Lower leg skin (tissue), 4 donors: ENCODE data around the gene TEFM. TPM values are rescaled to one million over a fixed set of nuclear protein-coding genes. Genes with fewer than 3 reads are reported as not detected.
A peak's percentile ranks its signal among the peaks of the same experiment; 100 is the strongest.
"Not testable (repeated sequence)": the region's sequence is repeated elsewhere in the genome, so short reads cannot be mapped to it uniquely, and the experiment has no call there.

Source experiments
- DNase-seq, 2 donors: peaks; one replicate each; pipeline ENCODE4 v3.0.0-alpha.2; 2019; ENCODE audit warnings: low spot score in 2 of 2
- H3K4me3 ChIP-seq: fragments of 200-600 bp; sonication (generic); 2 replicates; pipeline ENCODE4 v1.5.1; 2017; ENCODE audit warnings: mild to moderate bottlenecking, low read depth; ENCODE audit not compliant: poor library complexity, severe bottlenecking
- POLR2A ChIP-seq, 2 donors: fragments of 450-650 bp; IDR thresholded peaks; one replicate each; pipeline ENCODE4 v1.6.1; 2016 to 2017; ENCODE audit warnings: antibody characterized with exemption in 2 of 2, mild to moderate bottlenecking in 1 of 2, moderate library complexity in 1 of 2
- WGBS, 2 donors: methylation state at CpG; one replicate each; pipeline ENCODE4 v1.1.5; 2018; 5-methylcytosine and 5-hydroxymethylcytosine counted together
- intact Hi-C: fragments of 100-400 bp; cut with DNase I; formaldehyde crosslinking; loops from one replicate; pipeline ENCODE4 v1.15.0; 2023; ENCODE audit warnings: low total_unique reads
- total RNA-seq, 4 donors: library from RNA; depleted of rRNA; stranded (reverse); fragments of >200 nt; gene quantifications; one replicate each; pipeline ENCODE4 v1.1.0, GENCODE V29; 2016
- TF ChIP-seq, protein P1 (sequence below), 3 donors: fragments of 450-650 bp; IDR thresholded peaks; one replicate each; pipeline ENCODE4 v1.5.1; 2016; ENCODE audit warnings: antibody characterized with exemption in 3 of 3, mild to moderate bottlenecking in 3 of 3, moderate library complexity in 2 of 3

TEFM gene
- total RNA-seq, 4 donors from 2014 or later = 7.8 to 23.3 (median 12.4) TPM

DNA sequence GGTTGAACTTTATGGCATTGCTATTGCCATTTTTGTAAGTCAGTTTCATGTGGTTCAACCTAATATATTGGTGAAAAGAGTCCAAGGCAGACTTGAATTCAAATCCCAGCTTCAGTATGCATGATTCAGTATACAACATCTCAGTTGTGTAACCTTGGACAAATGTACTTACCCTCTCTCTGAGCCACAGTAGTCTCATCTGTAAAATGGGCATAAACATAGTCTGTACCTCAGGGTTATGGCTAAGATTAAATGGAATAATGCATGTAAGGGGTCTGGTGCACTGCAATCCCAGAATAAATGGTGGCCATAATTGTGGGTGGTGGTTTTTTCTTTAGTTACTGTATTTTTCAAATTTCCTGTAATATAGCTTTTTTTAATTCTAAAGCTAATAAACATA, 11.0 kb upstream of the TEFM start:
- intact Hi-C loops = no loop called here
- TF ChIP-seq, protein P1, sequence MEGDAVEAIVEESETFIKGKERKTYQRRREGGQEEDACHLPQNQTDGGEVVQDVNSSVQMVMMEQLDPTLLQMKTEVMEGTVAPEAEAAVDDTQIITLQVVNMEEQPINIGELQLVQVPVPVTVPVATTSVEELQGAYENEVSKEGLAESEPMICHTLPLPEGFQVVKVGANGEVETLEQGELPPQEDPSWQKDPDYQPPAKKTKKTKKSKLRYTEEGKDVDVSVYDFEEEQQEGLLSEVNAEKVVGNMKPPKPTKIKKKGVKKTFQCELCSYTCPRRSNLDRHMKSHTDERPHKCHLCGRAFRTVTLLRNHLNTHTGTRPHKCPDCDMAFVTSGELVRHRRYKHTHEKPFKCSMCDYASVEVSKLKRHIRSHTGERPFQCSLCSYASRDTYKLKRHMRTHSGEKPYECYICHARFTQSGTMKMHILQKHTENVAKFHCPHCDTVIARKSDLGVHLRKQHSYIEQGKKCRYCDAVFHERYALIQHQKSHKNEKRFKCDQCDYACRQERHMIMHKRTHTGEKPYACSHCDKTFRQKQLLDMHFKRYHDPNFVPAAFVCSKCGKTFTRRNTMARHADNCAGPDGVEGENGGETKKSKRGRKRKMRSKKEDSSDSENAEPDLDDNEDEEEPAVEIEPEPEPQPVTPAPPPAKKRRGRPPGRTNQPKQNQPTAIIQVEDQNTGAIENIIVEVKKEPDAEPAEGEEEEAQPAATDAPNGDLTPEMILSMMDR (IDR thresholded peaks at IDR 0.05) = no peak
- no peak for TF ChIP-seq POLR2A (IDR thresholded peaks at IDR 0.05)
- H3K4me3 ChIP-seq = no peak overlapping the region
- no peak for DNase-seq

DNA sequence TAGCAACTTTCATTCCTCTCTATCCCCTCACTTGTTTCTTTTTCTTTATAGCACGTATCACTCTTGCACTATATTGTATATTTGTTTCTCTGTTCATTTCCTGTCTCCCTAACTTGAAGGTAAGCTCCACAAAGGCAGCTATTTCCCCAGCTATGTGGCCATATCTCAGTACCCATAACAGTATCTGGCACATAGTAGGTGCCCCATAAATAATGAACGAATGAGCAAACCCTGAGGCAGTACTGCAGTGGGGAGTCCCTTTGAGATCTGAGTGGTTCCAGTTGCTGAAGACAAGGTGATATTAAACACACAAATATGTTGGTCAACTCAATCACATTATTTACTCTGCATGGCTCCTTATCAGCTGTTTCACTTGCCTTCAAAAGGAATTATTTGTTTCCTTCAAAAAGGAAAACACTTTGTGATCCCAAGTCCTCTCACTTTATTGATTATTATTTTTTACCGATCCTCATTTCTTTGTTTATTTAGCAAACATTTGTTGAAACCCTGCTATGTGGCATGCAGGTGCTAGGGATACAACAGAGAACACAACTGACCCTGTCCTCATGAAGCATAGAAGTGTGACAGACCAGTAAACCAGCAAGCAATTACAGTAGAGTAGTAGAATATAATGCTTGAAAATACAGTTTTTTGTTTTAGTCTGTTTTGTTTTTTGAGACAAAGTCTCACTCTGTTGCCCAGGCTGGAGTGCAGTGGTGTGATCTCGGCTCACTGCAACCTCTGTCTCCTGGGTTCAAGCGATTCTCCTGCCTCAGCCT, 10.0 kb upstream of the TEFM start:
- no peak for TF ChIP-seq POLR2A (IDR thresholded peaks at IDR 0.05)
- TF ChIP-seq, protein P1 (IDR thresholded peaks at IDR 0.05) = no peak
- WGBS, 2 donors = 79 to 80% methylated on average over 5 of the region's 5 CpGs
- no peak overlapping the region for H3K4me3 ChIP-seq
- no peak for DNase-seq
- intact Hi-C loops = no loop called here

DNA sequence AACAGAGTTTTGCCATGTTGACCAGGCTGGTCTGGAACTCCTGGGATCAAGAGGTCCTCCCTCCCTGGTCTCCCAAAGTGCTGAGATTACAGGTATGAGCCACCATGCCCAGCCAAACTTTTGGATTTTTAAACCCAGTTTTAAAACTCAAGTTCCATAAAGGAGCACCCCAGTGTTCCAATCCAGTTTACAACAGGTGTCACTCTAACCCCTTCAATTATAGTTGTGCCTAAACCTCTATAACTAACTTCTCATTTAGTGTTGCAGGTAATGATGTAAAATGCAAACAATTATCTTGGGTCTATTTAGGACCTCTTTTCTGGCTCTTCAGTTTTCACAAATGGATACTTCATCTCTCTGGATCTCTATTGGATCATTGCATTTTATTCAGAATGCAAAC, 7.9 kb upstream of the TEFM start:
- no peak overlapping the region for H3K4me3 ChIP-seq
- no peak for TF ChIP-seq POLR2A (IDR thresholded peaks at IDR 0.05)
- TF ChIP-seq, protein P1 (IDR thresholded peaks at IDR 0.05) = no peak
- intact Hi-C loops = no loop called here
- no peak for DNase-seq

DNA sequence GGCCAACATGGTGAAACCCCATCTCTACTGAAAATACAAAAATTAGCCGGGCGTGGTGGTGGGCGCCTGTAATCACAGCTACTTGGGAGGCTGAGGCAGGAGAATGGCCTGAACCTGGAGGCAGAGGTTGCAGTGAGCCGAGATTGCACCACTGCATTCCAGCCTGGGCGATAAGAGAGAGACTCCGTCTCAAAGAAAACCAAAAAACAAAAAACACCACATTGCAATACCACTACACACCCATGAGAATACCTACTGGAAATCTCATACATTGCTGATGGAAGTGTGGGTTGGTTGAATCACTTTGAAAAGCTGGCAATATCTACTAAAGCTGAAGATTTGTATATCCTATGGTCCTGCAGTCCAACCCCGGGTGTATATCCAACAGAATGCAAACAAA, 4.1 kb upstream of the TEFM start:
- DNase-seq = peak in 1 of 2 donors; percentile 17
- H3K4me3 ChIP-seq, intact Hi-C loops: not testable (repeated sequence)
- WGBS, 2 donors = 95 to 97% methylated on average over 7 of the region's 7 CpGs

DNA sequence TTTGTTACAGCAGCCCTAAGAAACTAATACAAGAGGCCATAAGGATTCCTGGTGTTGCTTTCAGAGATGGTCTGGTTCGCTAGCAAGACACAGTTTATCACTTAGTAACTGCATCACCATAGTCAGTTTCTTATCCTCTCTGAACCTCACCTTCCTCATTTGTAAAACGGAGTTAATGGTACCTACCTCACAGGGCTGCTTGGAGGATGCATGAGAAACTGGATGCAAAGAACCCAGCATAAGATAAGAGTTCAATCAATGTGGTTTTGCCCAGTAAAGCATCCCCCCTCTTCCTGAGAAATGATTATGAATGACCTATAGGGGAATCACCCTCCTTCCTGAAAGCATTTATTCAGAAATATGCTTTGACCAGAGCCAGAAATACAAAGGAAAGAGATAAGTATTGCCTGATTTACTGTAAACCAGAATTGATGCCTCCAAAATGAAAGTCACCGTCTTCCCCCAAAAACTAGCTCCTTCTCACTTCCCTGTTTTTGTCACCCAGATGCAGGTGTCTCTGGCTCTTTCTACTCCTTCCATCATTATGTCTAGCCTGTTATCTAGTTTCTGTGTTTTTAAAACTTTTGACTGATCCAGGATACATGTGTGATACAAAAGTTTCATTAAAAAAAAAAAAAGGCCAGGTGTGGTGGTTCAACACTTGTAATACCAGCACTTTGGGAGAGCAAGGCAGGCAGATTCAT, 2.8 kb upstream of the TEFM start:
- DNase-seq = no peak
- intact Hi-C loops = no loop called here
- TF ChIP-seq, protein P1 (IDR thresholded peaks at IDR 0.05) = no peak
- TF ChIP-seq POLR2A (IDR thresholded peaks at IDR 0.05) = no peak
- H3K4me3 ChIP-seq = no peak overlapping the region
- WGBS, 2 donors = 77 to 84% methylated on average over 3 of the region's 3 CpGs

DNA sequence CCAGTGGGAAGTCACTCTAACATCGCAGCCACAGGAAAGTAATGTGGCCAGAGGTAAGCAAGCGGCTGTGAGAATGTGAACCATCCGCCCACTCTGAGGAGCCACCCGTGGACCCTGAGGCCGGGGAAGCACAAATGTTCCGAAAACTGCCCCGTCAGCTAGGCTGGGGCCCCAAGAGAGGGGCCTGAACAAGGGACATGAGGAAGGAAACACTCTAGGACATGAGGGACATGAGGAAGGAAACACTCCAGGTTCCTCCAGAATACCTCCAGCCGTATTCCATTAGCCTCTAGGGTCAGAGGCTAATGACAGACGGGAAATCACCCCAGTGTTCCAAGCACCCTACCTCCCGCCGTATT, 317 bp downstream of the TEFM start:
- 0 to 2% methylated on average over 11 of the region's 11 CpGs for WGBS, 2 donors
- intact Hi-C loops = no loop called here
- no peak for TF ChIP-seq POLR2A (IDR thresholded peaks at IDR 0.05)
- TF ChIP-seq, protein P1 (IDR thresholded peaks at IDR 0.05) = no peak
- peak overlapping the region; percentile 77 for H3K4me3 ChIP-seq
- peak in 1 of 2 donors; percentile 70 for DNase-seq
